ENCODE results near the gene NOS3. TPM values are rescaled to one million over a fixed set of nuclear protein-coding genes. Genes with fewer than 3 reads are reported as not detected.

The NOS3 gene
- total and polyA plus RNA-seq, 5 donors from 2014 or later, result 3.2 to 10.7 (median 7.4) TPM

- peaks cover 57% of the 10 kb centered on the region for H3K4me1 ChIP-seq (ENCODE audit: control insufficient read depth, insufficient read depth, low read length, poor library complexity, severe bottlenecking)
- peak overlapping the region; percentile 83 to 92 (median 86) for H3K4me3 Mint-ChIP-seq
- DNase-seq (no peak), ATAC-seq (ENCODE audit: low read depth in 2 of 2) (no peak)
- H3K27ac ChIP-seq (ENCODE audit: insufficient read depth, low read length, poor library complexity, severe bottlenecking), result no peak overlapping the region
- H3K27me3 Mint-ChIP-seq, result peaks cover 41% of the 10 kb centered on the region
- H3K9me3 Mint-ChIP-seq, result peaks cover 0 to 6% (median 0%) of the 10 kb centered on the region in 7 donors
- no peaks in the 10 kb centered on the region for H3K36me3 Mint-ChIP-seq
- H3K27ac Mint-ChIP-seq, result peak overlapping the region; percentile 82 to 87 (median 87)
- H3K36me3 ChIP-seq (ENCODE audit: control insufficient read depth, insufficient read depth, low read length), result no peaks in the 10 kb centered on the region
- no peaks in the 10 kb centered on the region for H3K9me3 ChIP-seq (ENCODE audit: control insufficient read depth in 2 of 2, low read length in 2 of 2)
- H3K4me3 ChIP-seq (ENCODE audit: low read depth, low read length), result no peak overlapping the region
- peaks cover 0 to 60% (median 25%) of the 10 kb centered on the region in 4 donors for H3K4me1 Mint-ChIP-seq
- peaks cover 10% of the 10 kb centered on the region for H3K27me3 ChIP-seq (ENCODE audit: control insufficient read depth, insufficient read depth, low read length)
Measured at GRCh38 chr7:150976529-150977381, 14.1 kb upstream of the NOS3 start.

- Histone ChIP-seq H3K9me3 (ENCODE audit: control insufficient read depth in 2 of 2, low read length in 2 of 2) (no peaks in the 10 kb centered on the region), H3K4me1 (ENCODE audit: control insufficient read depth, insufficient read depth, low read length, poor library complexity, severe bottlenecking) (peaks cover 57% of the 10 kb centered on the region), H3K36me3 (ENCODE audit: control insufficient read depth, insufficient read depth, low read length) (no peaks in the 10 kb centered on the region), H3K27ac (ENCODE audit: insufficient read depth, low read length, poor library complexity, severe bottlenecking) (no peak overlapping the region), H3K27me3 (ENCODE audit: control insufficient read depth, insufficient read depth, low read length) (peaks cover 10% of the 10 kb centered on the region), H3K4me3 (ENCODE audit: low read depth, low read length) (no peak overlapping the region)
- H3K36me3 Mint-ChIP-seq, result no peaks in the 10 kb centered on the region
- no peak for ATAC-seq (ENCODE audit: low read depth in 2 of 2)
- DNase-seq, result no peak
- peaks cover 46% of the 10 kb centered on the region for H3K27me3 Mint-ChIP-seq
- peaks cover 0 to 6% (median 0%) of the 10 kb centered on the region in 7 donors for H3K9me3 Mint-ChIP-seq
- peak overlapping the region; percentile 83 to 89 (median 84) for H3K4me3 Mint-ChIP-seq
- peaks cover 0 to 59% (median 25%) of the 10 kb centered on the region in 4 donors for H3K4me1 Mint-ChIP-seq
- H3K27ac Mint-ChIP-seq, result peak overlapping the region in 2 of 3 donors; percentile 82 to 87
Measured at GRCh38 chr7:150977382-150978125, 13.3 kb upstream of the NOS3 start.

GRCh38 chr7:150978126-150978789, 12.6 kb upstream of the NOS3 start, which contains the start of gene KCNH2:
KCNH2 (minus strand) TSS chr7:150978321; CDS start chr7:150977913, 408 bp downstream.
- Mint-ChIP-seq H3K4me3 (peak within 1 kb of the TSS; percentile 83 to 90 (median 88)), H3K27me3 (peaks cover 53% of the 10 kb centered on the region), H3K9me3 (peaks cover 0 to 6% (median 0%) of the 10 kb centered on the region in 7 donors), H3K36me3 (no peaks in the 10 kb centered on the region), H3K27ac (peak within 1 kb of the TSS; percentile 14 to 87 (median 82)), H3K4me1 (peaks cover 0 to 52% (median 20%) of the 10 kb centered on the region in 4 donors)
- peaks cover 55% of the 10 kb centered on the region for H3K4me1 ChIP-seq (ENCODE audit: control insufficient read depth, insufficient read depth, low read length, poor library complexity, severe bottlenecking)
- H3K27me3 ChIP-seq (ENCODE audit: control insufficient read depth, insufficient read depth, low read length), result peaks cover 15% of the 10 kb centered on the region
- ATAC-seq (ENCODE audit: low read depth in 2 of 2), result no peak
- DNase-seq, result peak in 2 of 3 donors; percentile 26 to 32
- no peak within 1 kb of the TSS for H3K27ac ChIP-seq (ENCODE audit: insufficient read depth, low read length, poor library complexity, severe bottlenecking)
- H3K9me3 ChIP-seq (ENCODE audit: control insufficient read depth in 2 of 2, low read length in 2 of 2), result no peaks in the 10 kb centered on the region
- no peak within 1 kb of the TSS for H3K4me3 ChIP-seq (ENCODE audit: low read depth, low read length)
- H3K36me3 ChIP-seq (ENCODE audit: control insufficient read depth, insufficient read depth, low read length), result no peaks in the 10 kb centered on the region

GRCh38 chr7:150979713-150980390, 11.0 kb upstream of the NOS3 start:
- Mint-ChIP-seq H3K4me3 (peak overlapping the region; percentile 22 to 76 (median 48)), H3K27ac (no peak overlapping the region), H3K9me3 (peaks cover 0 to 6% (median 0%) of the 10 kb centered on the region in 7 donors)

GRCh38 chr7:150980663-150981062, 10.2 kb upstream of the NOS3 start:
- H3K9me3 Mint-ChIP-seq, result peaks cover 0 to 6% (median 0%) of the 10 kb centered on the region in 7 donors
- ATAC-seq (ENCODE audit: low read depth in 2 of 2), result no peak
- H3K4me3 Mint-ChIP-seq, result peak overlapping the region in 1 of 4 donors; percentile 61

More at GRCh38 chr7:150979713-150980390, 11.0 kb upstream of the NOS3 start:
- Histone ChIP-seq H3K27ac (ENCODE audit: insufficient read depth, low read length, poor library complexity, severe bottlenecking) (no peak overlapping the region), H3K4me3 (ENCODE audit: low read depth, low read length) (no peak overlapping the region), H3K36me3 (ENCODE audit: control insufficient read depth, insufficient read depth, low read length) (no peaks in the 10 kb centered on the region), H3K4me1 (ENCODE audit: control insufficient read depth, insufficient read depth, low read length, poor library complexity, severe bottlenecking) (peaks cover 42% of the 10 kb centered on the region), H3K9me3 (ENCODE audit: control insufficient read depth in 2 of 2, low read length in 2 of 2) (no peaks in the 10 kb centered on the region), H3K27me3 (ENCODE audit: control insufficient read depth, insufficient read depth, low read length) (peaks cover 15% of the 10 kb centered on the region)
- DNase-seq, result no peak
- ATAC-seq (ENCODE audit: low read depth in 2 of 2), result no peak
- Mint-ChIP-seq H3K4me1 (peaks cover 0 to 37% (median 22%) of the 10 kb centered on the region in 4 donors), H3K27me3 (peaks cover 68% of the 10 kb centered on the region), H3K36me3 (no peaks in the 10 kb centered on the region)

GRCh38 chr7:150981644-150982043, 9.2 kb upstream of the NOS3 start:
- no peak for ATAC-seq (ENCODE audit: low read depth in 2 of 2)
- Histone ChIP-seq H3K4me1 (ENCODE audit: control insufficient read depth, insufficient read depth, low read length, poor library complexity, severe bottlenecking) (peaks cover 30% of the 10 kb centered on the region), H3K27me3 (ENCODE audit: control insufficient read depth, insufficient read depth, low read length) (peaks cover 15% of the 10 kb centered on the region), H3K9me3 (ENCODE audit: control insufficient read depth in 2 of 2, low read length in 2 of 2) (no peaks in the 10 kb centered on the region), H3K4me3 (ENCODE audit: low read depth, low read length) (no peak overlapping the region), H3K27ac (ENCODE audit: insufficient read depth, low read length, poor library complexity, severe bottlenecking) (no peak overlapping the region), H3K36me3 (ENCODE audit: control insufficient read depth, insufficient read depth, low read length) (no peaks in the 10 kb centered on the region)
- H3K4me1 Mint-ChIP-seq, result peaks cover 0 to 34% (median 23%) of the 10 kb centered on the region in 4 donors
- H3K27ac Mint-ChIP-seq, result no peak overlapping the region
- no peaks in the 10 kb centered on the region for H3K36me3 Mint-ChIP-seq
- H3K27me3 Mint-ChIP-seq, result peaks cover 73% of the 10 kb centered on the region
- peaks cover 0 to 6% (median 0%) of the 10 kb centered on the region in 7 donors for H3K9me3 Mint-ChIP-seq
- DNase-seq, result no peak
- H3K4me3 Mint-ChIP-seq, result peak overlapping the region in 1 of 4 donors; percentile 61

More at GRCh38 chr7:150980663-150981062, 10.2 kb upstream of the NOS3 start:
- peaks cover 68% of the 10 kb centered on the region for H3K27me3 Mint-ChIP-seq
- no peaks in the 10 kb centered on the region for H3K9me3 ChIP-seq (ENCODE audit: control insufficient read depth in 2 of 2, low read length in 2 of 2)
- no peaks in the 10 kb centered on the region for H3K36me3 Mint-ChIP-seq
- no peak overlapping the region for H3K27ac ChIP-seq (ENCODE audit: insufficient read depth, low read length, poor library complexity, severe bottlenecking)
- peaks cover 0 to 36% (median 20%) of the 10 kb centered on the region in 4 donors for H3K4me1 Mint-ChIP-seq
- H3K36me3 ChIP-seq (ENCODE audit: control insufficient read depth, insufficient read depth, low read length), result no peaks in the 10 kb centered on the region
- H3K27me3 ChIP-seq (ENCODE audit: control insufficient read depth, insufficient read depth, low read length), result peaks cover 15% of the 10 kb centered on the region
- no peak overlapping the region for H3K27ac Mint-ChIP-seq
- no peak overlapping the region for H3K4me3 ChIP-seq (ENCODE audit: low read depth, low read length)
- H3K4me1 ChIP-seq (ENCODE audit: control insufficient read depth, insufficient read depth, low read length, poor library complexity, severe bottlenecking), result peaks cover 34% of the 10 kb centered on the region
- no peak for DNase-seq

Data from CD4-positive, CD25-positive, alpha-beta regulatory T cell (primary cell).